ENCODE measurements around the gene MACO1.

- TF ChIP-seq JUNB (IDR thresholded peaks at IDR 0.05) = no peak
- TF ChIP-seq SREBF2 (IDR thresholded peaks at IDR 0.05; ENCODE audit: low read length) = no peak
- TF ChIP-seq, protein P1, sequence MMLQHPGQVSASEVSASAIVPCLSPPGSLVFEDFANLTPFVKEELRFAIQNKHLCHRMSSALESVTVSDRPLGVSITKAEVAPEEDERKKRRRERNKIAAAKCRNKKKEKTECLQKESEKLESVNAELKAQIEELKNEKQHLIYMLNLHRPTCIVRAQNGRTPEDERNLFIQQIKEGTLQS (IDR thresholded peaks at IDR 0.05; ENCODE audit: borderline replicate concordance, extremely low read depth, low read depth, low read length) = no peak
- TF ChIP-seq CBX5 (IDR thresholded peaks at IDR 0.05; ENCODE audit: low read depth) = no peak
- TF ChIP-seq CTCF (IDR thresholded peaks at IDR 0.05 in 2 of 3, conservative IDR thresholded peaks at IDR 0.05 in 1 of 3; ENCODE audit: control insufficient read depth in 2 of 3, extremely low read depth in 1 of 3, insufficient read depth in 1 of 3, low read depth in 3 of 3, low read length in 3 of 3) = no peak
- TF ChIP-seq TARDBP (IDR thresholded peaks at IDR 0.05; ENCODE audit: borderline replicate concordance) = no peak
- TF ChIP-seq, protein P2, sequence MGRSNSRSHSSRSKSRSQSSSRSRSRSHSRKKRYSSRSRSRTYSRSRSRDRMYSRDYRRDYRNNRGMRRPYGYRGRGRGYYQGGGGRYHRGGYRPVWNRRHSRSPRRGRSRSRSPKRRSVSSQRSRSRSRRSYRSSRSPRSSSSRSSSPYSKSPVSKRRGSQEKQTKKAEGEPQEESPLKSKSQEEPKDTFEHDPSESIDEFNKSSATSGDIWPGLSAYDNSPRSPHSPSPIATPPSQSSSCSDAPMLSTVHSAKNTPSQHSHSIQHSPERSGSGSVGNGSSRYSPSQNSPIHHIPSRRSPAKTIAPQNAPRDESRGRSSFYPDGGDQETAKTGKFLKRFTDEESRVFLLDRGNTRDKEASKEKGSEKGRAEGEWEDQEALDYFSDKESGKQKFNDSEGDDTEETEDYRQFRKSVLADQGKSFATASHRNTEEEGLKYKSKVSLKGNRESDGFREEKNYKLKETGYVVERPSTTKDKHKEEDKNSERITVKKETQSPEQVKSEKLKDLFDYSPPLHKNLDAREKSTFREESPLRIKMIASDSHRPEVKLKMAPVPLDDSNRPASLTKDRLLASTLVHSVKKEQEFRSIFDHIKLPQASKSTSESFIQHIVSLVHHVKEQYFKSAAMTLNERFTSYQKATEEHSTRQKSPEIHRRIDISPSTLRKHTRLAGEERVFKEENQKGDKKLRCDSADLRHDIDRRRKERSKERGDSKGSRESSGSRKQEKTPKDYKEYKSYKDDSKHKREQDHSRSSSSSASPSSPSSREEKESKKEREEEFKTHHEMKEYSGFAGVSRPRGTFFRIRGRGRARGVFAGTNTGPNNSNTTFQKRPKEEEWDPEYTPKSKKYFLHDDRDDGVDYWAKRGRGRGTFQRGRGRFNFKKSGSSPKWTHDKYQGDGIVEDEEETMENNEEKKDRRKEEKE (IDR thresholded peaks at IDR 0.05) = no peak
Measured at GRCh38 chr1:25543425-25544242, 112.9 kb downstream of the MACO1 start, which contains the start of gene LDLRAP1.
